SK-N-MC (cell line): ENCODE results near the gene HINFP.

Experiments
- DNase-seq: peaks from one replicate; pipeline ENCODE4 v3.0.0-alpha.2; 2011; ENCODE audit warnings: low read depth, low spot score
- H3K27ac ChIP-seq: fragments of 200-600 bp; sonication (generic); 2 replicates; pipeline ENCODE4 v1.5.1; 2016; ENCODE audit warnings: mixed run types
- H3K36me3 ChIP-seq: fragments of 200-600 bp; sonication (generic); 2 replicates; pipeline ENCODE4 v1.6.1; 2017; ENCODE audit warnings: antibody characterized with exemption, low read length, mixed read lengths; ENCODE audit not compliant: insufficient read depth
- H3K4me3 ChIP-seq: fragments of 200-600 bp; sonication (generic); 2 replicates; pipeline ENCODE4 v1.5.1; 2016
- H3K9ac ChIP-seq: fragments of 200-600 bp; sonication (generic); 2 replicates; pipeline ENCODE4 v1.8.0; 2017; ENCODE audit warnings: mixed run types, mixed read lengths; ENCODE audit not compliant: insufficient read length
- H3K9me3 ChIP-seq: fragments of 200-600 bp; sonication (generic); 2 replicates; pipeline ENCODE4 v1.6.1; 2017; ENCODE audit warnings: low read depth, mild to moderate bottlenecking, antibody characterized with exemption, low read length, moderate library complexity, mixed read lengths
- EZH2 ChIP-seq: fragments of 200-600 bp; sonication (generic); IDR thresholded peaks from one replicate; pipeline ENCODE4 v1.6.1; 2017; ENCODE audit warnings: antibody characterized with exemption
- FOXP2 ChIP-seq: optimal IDR thresholded peaks from 2 replicates; pipeline ENCODE3; 2011; ENCODE audit warnings: mild to moderate bottlenecking, moderate library complexity; ENCODE audit not compliant: insufficient read depth; ENCODE audit errors: extremely low read length, control extremely low read depth
- POLR2AphosphoS5 ChIP-seq: IDR thresholded peaks from 2 replicates; pipeline ENCODE4 v1.6.1; 2012; ENCODE audit warnings: mild to moderate bottlenecking, low read depth, low read length, borderline replicate concordance

HINFP gene

GRCh38 chr11:119168471-119169281 lies 47.3 kb downstream of the HINFP start, which contains the start of gene NLRX1:
Gene NLRX1, plus strand, starts transcription at chr11:119168725. Its CDS starts 2,679 bp downstream, at chr11:119171404.
- no peak within 1 kb of the TSS for H3K27ac ChIP-seq
- no peak within 1 kb of the TSS for H3K9ac ChIP-seq

GRCh38 chr11:119169282-119169719 lies 47.9 kb downstream of the HINFP start:
- DNase-seq = no peak
- Histone ChIP-seq H3K36me3 (no peaks in the 10 kb centered on the region), H3K9me3 (no peaks in the 10 kb centered on the region), H3K27ac (no peak overlapping the region), H3K4me3 (no peak overlapping the region), H3K9ac (no peak overlapping the region)
- no peak for TF ChIP-seq FOXP2
- TF ChIP-seq EZH2 = no peak
- no peak for TF ChIP-seq POLR2AphosphoS5

More at GRCh38 chr11:119168471-119169281, 47.3 kb downstream of the HINFP start, which contains the start of gene NLRX1:
- DNase-seq = no peak
- TF ChIP-seq POLR2AphosphoS5 (no peak), FOXP2 (no peak), EZH2 (no peak)
- Histone ChIP-seq H3K36me3 (no peaks in the 10 kb centered on the region), H3K9me3 (no peaks in the 10 kb centered on the region), H3K4me3 (no peak within 1 kb of the TSS)

GRCh38 chr11:119172513-119172912 lies 51.1 kb downstream of the HINFP start:
- DNase-seq = no peak
- Histone ChIP-seq H3K36me3 (no peaks in the 10 kb centered on the region), H3K4me3 (no peak overlapping the region), H3K27ac (no peak overlapping the region), H3K9me3 (no peaks in the 10 kb centered on the region), H3K9ac (no peak overlapping the region)
- TF ChIP-seq POLR2AphosphoS5 (no peak), EZH2 (no peak), FOXP2 (no peak)

- TF ChIP-seq POLR2AphosphoS5 = no peak
- TF ChIP-seq FOXP2 = no peak
- TF ChIP-seq EZH2 = no peak
- DNase-seq = no peak
- Histone ChIP-seq H3K27ac (no peak overlapping the region), H3K9me3 (no peaks in the 10 kb centered on the region), H3K9ac (no peak overlapping the region), H3K36me3 (no peaks in the 10 kb centered on the region), H3K4me3 (no peak overlapping the region)
Measured at GRCh38 chr11:119173453-119173852, 52.1 kb downstream of the HINFP start.

GRCh38 chr11:119175493-119176077 lies 54.2 kb downstream of the HINFP start:
- H3K4me3 ChIP-seq = no peak overlapping the region
- H3K9ac ChIP-seq = no peak overlapping the region
- TF ChIP-seq FOXP2 (no peak), EZH2 (no peak), POLR2AphosphoS5 (no peak)
- no peaks in the 10 kb centered on the region for H3K36me3 ChIP-seq
- no peaks in the 10 kb centered on the region for H3K9me3 ChIP-seq
- no peak overlapping the region for H3K27ac ChIP-seq
- no peak for DNase-seq

GRCh38 chr11:119178166-119178680 lies 56.8 kb downstream of the HINFP start:
- H3K9ac ChIP-seq = peak overlapping the region; percentile 22
- no peak for TF ChIP-seq EZH2
- TF ChIP-seq POLR2AphosphoS5 = no peak
- TF ChIP-seq FOXP2 = no peak
- no peak overlapping the region for H3K27ac ChIP-seq
- H3K4me3 ChIP-seq = no peak overlapping the region
- DNase-seq = no peak
- no peaks in the 10 kb centered on the region for H3K36me3 ChIP-seq
- no peaks in the 10 kb centered on the region for H3K9me3 ChIP-seq

- H3K9ac ChIP-seq = no peak overlapping the region
- no peak for DNase-seq
- no peaks in the 10 kb centered on the region for H3K36me3 ChIP-seq
- no peaks in the 10 kb centered on the region for H3K9me3 ChIP-seq
- no peak overlapping the region for H3K27ac ChIP-seq
- no peak overlapping the region for H3K4me3 ChIP-seq
- TF ChIP-seq EZH2 = no peak
- no peak for TF ChIP-seq FOXP2
- no peak for TF ChIP-seq POLR2AphosphoS5
Measured at GRCh38 chr11:119179342-119179741, 58.0 kb downstream of the HINFP start.

GRCh38 chr11:119179983-119180382 lies 58.6 kb downstream of the HINFP start:
- H3K27ac ChIP-seq = no peak overlapping the region
- H3K9me3 ChIP-seq = no peaks in the 10 kb centered on the region
- TF ChIP-seq POLR2AphosphoS5 (no peak), EZH2 (no peak), FOXP2 (no peak)
- H3K9ac ChIP-seq = no peak overlapping the region
- DNase-seq = no peak
- H3K36me3 ChIP-seq = no peaks in the 10 kb centered on the region
- no peak overlapping the region for H3K4me3 ChIP-seq
